Stimulated activated CD4-positive, alpha-beta T cell treated with anti-CD3 and anti-CD28 coated beads, Interleukin-15, amount 100 ng/mL, for 24 hours (primary cell): ENCODE results near the gene ITCH.
A peak's percentile ranks its signal among the peaks of the same experiment; 100 is the strongest.
"Not testable (repeated sequence)": the region's sequence is repeated elsewhere in the genome, so short reads cannot be mapped to it uniquely, and the experiment has no call there.

Source experiments
- DNase-seq: peaks from one replicate; pipeline ENCODE4 v3.0.0-alpha.2; 2020

The ITCH gene

GRCh38 chr20:34514897-34515483, 151.9 kb downstream of the ITCH start:
- DNase-seq: no peak

GRCh38 chr20:34515484-34516246, 152.6 kb downstream of the ITCH start:
- DNase-seq: peak; percentile 79

DNA sequence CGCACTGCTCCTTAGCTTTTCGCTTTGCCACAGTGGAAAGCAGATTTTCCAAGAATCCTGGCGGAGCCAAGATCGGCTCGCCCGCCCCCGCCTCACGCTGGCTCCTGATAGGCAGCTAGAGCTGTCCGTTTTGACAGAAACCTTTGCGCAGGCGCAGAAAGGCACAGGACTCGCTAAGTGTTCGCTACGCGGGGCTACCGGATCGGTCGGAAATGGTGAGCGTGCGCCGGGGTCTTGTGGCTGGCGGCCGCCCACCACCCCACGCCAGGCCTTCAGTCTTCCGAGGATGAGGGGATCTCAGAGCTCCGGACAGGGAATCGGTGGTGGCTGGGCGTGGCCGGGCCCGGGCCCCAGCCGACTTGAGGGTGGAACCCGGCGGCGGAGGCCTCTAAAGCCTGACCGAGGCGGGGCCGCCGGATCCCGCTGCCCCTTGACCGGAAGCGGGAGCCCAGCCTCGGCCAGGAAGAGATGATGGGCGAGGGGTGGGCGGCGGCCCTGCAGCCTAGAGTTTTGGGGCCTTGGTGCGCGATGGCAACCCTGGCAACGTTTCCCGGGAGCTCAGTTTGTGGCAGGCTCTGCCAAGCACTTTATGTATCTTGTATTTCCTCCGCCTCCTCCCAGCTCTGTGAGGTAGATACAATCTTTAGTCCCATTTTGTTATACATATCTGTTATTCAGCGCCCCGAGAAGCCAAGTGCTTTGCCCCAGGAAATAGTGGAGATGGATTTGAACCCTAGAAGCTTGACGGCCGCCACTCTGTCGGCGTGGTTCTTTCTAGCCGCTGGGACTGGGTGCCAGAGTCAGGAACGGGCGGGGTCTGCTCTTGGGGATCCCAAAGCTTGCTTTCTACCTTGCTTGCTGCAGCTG, 153.4 kb downstream of the ITCH start, which contains the start of gene DYNLRB1:
Gene DYNLRB1, plus strand, starts transcription at position 176 of the 867 bp plus-strand sequence. Its CDS starts 37 bp downstream, at position 213.
- peak; percentile 98 for DNase-seq

DNA sequence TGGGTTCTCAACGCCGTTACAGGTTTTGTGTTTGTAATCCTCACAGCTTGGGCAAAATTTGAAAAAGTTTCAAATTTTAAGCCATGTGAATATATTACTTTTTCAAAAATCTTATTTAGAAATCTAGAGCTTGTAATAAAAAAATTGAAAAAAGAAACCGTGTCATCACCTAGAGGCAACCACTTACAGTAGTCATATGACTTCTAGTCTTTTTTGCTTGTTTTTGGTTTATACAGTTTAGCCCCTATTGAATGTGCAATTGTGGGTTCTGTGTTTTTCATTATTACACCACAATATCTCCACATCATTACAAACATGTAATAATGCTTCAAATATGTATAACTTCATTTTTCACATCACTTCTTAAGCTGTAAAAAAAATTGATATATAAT, 154.0 kb downstream of the ITCH start:
- DNase-seq: no peak

- DNase-seq: not testable (repeated sequence)
Measured at GRCh38 chr20:34518863-34519262, 155.8 kb downstream of the ITCH start.

DNA sequence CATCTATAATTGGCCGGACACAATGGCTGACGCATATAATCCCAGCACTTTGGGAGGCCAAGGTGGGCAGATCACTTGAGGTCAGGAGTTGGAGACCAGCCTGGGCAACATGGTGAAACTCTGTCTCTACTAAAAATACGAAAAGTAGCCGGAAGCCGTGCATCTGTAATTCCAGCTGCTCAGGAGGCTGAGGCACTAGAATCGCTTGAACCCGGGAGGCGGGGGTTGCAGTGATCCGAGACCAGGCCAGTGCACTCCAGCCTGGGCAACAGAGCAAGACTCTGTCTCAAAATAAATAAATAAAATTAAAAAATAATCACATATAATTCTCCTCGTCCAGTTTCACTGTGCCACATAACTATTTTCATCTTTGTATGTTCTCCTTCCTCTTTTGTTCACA, 156.8 kb downstream of the ITCH start:
- not testable (repeated sequence) for DNase-seq

DNA sequence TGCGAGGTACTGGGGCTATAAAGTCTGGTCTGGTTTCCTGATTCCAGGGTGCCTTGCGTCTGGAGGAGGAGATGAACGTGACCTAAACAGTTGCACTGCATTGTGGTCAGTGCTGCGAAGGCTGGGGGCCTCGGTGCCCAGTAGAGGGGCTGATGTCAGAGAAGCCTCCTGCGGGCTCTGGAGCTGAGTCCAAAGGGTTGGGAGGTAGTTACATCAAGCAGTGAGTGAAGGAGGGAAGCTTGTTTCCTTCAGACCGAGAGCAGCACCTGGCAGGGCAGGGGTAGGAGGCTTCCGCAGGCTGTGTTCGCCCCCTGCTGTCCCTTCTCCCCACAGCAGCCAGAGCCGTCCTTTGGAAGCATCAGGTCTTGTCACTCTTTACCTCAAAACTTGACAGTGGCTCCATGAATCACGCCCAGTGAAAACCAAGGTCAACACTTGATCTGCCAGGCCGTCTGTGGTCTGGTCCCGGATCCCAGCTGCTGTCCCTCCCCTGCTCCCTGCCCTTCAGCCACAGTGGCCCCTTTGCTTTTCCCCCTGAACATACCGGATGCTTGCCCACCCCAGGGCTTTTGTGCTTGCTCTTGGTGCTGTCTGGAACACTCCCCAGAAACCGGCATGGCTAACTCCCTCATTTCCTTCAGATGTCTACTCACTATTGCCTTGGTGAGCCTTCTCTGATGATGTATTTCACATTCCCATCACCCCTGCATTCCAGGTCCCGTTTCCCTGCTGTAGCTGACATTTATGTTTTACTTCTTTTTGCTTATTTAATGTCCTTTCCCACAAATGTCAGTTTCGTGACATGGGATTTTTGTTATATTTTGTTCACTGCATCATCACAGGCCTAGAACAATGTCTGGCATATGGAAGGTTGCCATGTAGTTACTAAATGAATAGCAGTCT, 160.1 kb downstream of the ITCH start:
- peak; percentile 66 for DNase-seq

GRCh38 chr20:34524426-34524825, 161.4 kb downstream of the ITCH start:
- no peak for DNase-seq

- no peak for DNase-seq
Measured at GRCh38 chr20:34525342-34525708, 162.3 kb downstream of the ITCH start.

GRCh38 chr20:34525709-34526416, 162.8 kb downstream of the ITCH start:
- no peak for DNase-seq

DNA sequence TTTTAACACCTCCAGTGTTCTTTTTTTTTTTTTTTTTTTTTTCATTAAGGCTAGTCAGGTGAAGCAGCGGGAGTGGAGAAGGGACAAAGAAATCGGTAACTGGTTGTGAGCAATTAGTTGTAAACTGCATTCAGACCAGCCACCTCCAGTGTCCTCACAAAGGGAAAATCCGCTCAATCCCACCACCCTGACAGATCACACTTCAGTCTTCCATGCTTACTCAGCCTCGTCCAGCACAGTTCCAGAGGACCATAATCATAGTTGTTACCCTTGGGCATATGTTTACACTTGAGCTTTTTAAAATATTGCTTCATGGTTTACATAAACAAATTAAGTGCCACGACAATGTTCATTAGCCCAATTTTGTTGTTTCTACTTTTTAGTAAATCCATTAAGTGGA, 163.4 kb downstream of the ITCH start:
- no peak for DNase-seq

- DNase-seq: no peak
Measured at GRCh38 chr20:34527016-34527415, 163.9 kb downstream of the ITCH start.

- DNase-seq: no peak
Measured at GRCh38 chr20:34528921-34529297, 165.8 kb downstream of the ITCH start.

DNA sequence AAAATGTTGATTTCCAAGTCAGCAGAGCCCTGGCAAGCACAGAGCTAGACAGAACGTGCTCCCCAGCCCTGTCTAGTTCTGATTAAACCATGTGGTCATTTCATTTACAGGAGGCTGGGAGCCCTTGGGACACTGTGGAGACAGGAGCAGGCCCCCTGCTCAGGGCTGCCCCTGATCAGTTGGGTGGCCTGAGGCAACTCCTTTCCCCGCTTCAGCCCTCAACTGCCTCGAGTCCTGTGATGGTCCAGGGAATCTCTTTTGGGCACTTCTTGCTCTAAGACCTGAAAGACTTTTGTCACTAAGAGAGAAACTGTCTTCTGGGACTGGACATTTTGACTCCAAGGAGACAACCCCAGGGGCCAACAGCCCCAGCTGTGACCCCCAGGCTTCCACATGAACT, 166.7 kb downstream of the ITCH start:
- no peak for DNase-seq

DNA sequence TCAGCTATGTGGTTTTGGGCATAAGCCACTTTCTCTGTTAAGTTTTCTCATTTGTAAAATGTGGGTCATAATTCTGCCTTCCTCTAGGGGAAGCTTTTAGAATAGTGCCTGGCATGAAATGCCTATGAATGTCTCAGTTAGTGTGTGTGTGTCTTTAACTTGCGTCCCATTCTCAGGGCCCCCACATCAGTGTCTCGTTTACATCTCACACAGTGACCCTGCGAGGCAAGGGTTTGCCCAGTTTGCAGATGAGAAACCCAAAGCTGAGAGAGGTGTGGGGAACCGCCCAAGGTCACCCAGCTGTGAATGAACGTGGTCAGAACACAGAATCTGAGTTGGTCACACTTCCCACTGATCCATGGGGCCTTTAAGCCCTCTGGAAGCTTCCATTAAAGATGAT, 167.3 kb downstream of the ITCH start:
- DNase-seq: no peak

- no peak for DNase-seq
Measured at GRCh38 chr20:34531608-34532265, 168.7 kb downstream of the ITCH start.

DNA sequence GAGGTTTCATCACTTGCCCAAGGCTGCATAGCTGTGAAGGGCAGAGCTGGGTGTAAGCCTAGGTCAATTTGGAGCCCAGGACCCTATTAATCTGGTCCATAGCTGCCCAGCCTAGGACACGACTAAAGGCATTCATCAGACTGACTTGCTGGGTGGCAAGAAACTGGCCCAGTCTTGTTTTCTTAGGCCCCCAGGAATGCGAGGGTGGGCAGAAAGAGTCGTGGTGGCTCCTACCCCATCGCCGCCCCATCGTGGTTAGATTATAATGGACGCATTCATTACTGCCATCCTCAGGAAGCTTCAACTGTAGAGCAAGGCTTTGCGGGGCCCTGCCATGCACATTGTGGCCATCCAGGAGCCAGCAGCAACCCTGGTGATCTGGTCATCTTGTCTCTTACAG, 169.2 kb downstream of the ITCH start:
- no peak for DNase-seq

GRCh38 chr20:34532756-34533155, 169.7 kb downstream of the ITCH start:
- DNase-seq: no peak

DNA sequence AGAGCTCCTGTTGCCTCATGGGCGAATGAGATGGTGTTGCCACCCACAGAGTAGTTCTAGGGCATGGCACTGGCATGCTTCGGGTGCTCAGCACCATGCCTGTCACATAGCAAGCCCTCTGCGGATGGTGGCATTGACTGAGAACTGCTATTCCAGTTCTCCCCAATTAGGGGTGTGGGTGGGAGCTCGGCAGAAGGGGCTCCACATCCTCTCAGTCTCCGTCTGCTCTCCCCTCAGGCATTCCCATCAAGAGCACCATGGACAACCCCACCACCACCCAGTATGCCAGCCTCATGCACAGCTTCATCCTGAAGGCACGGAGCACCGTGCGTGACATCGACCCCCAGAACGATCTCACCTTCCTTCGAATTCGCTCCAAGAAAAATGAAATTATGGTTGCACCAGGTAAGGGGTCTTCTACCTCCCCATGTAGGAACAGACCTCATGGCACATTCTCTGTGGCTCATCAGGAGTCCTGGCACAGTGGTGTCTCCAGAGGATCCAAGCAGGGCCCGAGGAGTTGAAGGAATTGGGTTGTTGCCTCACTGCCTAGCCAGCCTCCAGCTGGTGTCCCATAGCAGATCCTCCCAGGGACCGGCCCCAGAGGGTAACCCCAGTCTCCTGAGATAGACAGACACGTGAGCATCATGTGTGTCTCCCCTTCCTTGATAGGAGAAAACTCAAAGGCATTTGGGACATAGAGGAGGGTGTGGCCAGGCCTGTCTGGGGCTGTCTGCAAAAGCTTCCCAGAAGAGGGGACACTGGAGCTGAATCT, 171.5 kb downstream of the ITCH start:
- no peak for DNase-seq

DNA sequence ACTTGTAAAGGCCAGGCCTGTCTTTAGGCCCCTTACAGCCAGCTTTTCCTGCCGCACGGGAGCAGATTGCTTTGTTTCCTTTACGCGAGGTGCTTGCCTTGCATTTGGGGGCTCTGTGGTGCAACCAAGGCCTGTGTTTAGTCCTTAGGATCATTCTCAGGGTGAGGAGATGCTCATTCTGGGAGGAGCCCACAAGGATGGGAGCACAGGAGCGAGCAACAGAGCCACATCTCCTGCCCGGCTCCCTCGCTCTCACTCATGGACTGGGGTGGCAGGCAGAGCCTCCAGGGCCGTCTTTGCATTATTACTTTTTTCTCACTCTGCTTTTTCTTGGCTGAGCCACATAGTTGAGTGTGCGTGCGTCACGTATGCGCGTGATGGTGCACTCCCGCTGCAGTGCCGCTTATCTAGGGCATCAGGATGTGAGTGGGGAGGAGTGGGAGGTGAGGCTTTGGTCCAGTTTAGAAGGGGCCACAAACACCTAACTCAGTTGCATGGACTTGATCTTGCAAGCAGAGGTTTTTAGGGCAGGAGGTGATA, 172.3 kb downstream of the ITCH start:
- DNase-seq: no peak
